Fibroblast of mammary gland (primary cell): ENCODE measurements around the gene TRPM7.
"Not testable (repeated sequence)": the region's sequence is repeated elsewhere in the genome, so short reads cannot be mapped to it uniquely, and the experiment has no call there.

Experiments used
- DNase-seq: peaks from one replicate; pipeline ENCODE4 v3.0.0-alpha.2; 2010; ENCODE audit warnings: low read depth
- H3K4me3 ChIP-seq: 2 replicates; pipeline ENCODE4 v1.5.1; 2011; ENCODE audit warnings: low read depth, mild to moderate bottlenecking, low read length, moderate library complexity; ENCODE audit not compliant: control insufficient read depth
- TF ChIP-seq, protein P1 (sequence below): conservative IDR thresholded peaks from 2 replicates; pipeline ENCODE4 v1.5.1; 2011; ENCODE audit warnings: low read depth, low read length, inconsistent platforms; ENCODE audit not compliant: control insufficient read depth, insufficient read depth

TRPM7 gene

DNA sequence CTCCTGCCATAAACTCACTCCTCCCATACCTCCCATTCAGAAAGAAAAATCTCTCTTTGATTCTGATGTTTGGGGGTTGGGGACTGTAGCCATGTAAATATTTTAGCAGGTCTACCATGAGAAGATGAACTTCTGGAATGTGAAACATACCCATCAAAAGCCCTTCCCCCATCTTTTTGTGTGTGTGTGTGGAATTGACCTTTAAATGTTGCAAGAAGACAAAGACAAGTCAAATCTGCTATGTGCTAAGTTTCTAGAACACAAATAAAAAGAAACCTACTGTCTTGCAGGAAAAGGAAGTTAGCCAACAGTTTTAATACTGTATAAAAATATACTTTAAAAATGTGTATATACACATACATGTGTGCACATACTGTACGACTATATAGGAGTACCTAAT lies 110.4 kb downstream of the TRPM7 start:
- TF ChIP-seq, protein P1, sequence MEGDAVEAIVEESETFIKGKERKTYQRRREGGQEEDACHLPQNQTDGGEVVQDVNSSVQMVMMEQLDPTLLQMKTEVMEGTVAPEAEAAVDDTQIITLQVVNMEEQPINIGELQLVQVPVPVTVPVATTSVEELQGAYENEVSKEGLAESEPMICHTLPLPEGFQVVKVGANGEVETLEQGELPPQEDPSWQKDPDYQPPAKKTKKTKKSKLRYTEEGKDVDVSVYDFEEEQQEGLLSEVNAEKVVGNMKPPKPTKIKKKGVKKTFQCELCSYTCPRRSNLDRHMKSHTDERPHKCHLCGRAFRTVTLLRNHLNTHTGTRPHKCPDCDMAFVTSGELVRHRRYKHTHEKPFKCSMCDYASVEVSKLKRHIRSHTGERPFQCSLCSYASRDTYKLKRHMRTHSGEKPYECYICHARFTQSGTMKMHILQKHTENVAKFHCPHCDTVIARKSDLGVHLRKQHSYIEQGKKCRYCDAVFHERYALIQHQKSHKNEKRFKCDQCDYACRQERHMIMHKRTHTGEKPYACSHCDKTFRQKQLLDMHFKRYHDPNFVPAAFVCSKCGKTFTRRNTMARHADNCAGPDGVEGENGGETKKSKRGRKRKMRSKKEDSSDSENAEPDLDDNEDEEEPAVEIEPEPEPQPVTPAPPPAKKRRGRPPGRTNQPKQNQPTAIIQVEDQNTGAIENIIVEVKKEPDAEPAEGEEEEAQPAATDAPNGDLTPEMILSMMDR, result no peak
- DNase-seq, result no peak
- no peak overlapping the region for H3K4me3 ChIP-seq

DNA sequence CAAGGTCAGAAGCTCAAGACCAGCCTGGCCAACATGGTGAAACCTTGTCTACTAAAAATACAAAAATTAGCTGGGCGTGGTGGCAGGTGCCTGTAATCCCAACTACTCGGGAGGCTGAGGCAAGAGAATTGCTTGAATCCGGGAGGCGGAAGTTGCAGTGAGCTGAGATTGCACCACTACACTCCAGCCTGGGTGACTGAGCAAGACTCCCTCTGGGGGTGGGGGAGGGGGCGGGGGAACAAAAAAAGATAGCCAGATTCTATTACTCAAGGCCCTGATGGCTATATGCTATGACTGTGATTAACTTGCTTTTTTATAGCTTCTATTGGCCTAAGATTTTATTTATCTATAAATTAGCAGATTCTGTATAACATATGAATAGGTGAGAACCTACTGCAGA lies 112.8 kb downstream of the TRPM7 start:
- H3K4me3 ChIP-seq, DNase-seq: not testable (repeated sequence)

DNA sequence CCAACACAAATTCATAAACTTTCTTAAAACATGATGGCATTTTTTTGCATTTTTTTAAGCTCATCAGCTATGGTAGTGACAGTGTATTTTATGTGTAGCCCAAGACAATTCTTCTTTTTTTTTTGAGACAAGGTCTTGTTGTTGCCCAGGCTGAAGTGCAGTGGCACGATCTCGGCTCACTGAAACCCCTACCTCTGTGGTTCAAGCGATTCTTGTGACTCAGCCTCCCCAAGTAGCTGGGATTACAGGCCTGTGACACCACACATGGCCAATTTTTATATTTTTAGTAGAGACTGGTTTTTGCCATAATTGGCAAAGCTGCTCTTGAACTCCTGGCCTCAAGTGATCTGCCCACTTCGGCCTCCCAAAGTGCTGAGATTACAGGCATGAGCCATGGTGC lies 122.8 kb downstream of the TRPM7 start:
- no peak for DNase-seq
- no peak overlapping the region for H3K4me3 ChIP-seq
- TF ChIP-seq, protein P1, result no peak

DNA sequence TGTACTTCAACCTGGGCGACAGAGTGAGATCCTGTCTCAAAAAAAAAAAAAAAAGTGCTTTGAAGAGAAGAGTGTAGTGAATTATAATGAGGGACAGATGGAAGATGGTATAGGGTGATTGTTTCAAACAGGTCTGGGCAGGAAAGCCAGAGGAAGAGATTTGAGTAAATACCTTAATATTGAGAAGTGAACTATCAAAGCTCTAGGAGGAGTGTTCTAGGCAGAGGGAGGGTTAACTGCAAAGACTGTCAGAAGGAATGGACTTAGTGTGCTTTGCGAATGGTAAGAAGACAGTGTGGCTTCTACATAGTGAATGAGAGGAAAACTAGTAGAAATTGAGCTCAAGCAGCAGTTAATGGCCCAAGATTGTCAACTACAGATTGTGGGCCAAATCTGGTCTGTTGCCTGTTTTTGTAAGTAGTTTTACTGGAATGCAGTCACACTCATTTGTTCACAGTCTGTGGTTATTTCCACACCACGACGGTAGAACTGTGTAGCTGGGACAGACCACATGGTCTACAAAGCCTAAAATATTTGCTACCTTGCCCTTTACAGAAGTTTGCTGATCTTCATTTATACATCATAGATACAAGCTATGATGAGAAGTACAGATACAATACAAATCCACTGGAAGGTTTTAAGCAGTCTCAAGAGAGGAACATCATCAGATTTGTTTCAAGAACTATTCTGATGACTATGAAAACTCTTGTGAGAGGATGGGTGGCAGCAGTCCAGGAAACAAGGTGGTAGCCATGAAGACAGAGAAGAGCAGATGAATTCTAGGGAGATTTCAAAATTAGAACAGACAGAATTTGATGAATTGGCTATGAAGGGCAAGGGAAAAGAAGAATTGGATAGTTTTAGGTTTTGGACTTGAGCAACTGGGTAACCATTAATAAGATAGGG lies 123.6 kb downstream of the TRPM7 start:
- H3K4me3 ChIP-seq, result no peak overlapping the region
- DNase-seq, result peak; percentile 17
- TF ChIP-seq, protein P1, result no peak

DNA sequence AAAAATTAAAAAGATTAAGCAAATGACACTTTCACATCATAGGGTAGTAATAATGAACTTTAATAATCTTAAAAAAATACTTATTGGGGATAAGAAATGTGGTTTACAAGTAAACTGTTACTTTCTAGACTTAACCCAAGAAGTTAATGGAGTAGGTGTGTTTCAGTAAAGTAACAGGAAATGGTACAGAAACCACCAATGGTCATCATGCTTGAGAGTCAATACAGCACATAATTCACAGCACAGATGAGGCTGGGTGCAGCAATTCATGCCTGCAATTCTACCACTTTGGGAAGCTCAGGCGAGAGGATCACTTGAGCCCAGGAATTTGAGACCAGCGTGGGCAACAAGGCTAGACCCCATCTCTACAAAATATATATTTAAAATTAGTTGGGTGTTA lies 128.6 kb downstream of the TRPM7 start:
- DNase-seq, result no peak
- TF ChIP-seq, protein P1, result no peak
- no peak overlapping the region for H3K4me3 ChIP-seq

DNA sequence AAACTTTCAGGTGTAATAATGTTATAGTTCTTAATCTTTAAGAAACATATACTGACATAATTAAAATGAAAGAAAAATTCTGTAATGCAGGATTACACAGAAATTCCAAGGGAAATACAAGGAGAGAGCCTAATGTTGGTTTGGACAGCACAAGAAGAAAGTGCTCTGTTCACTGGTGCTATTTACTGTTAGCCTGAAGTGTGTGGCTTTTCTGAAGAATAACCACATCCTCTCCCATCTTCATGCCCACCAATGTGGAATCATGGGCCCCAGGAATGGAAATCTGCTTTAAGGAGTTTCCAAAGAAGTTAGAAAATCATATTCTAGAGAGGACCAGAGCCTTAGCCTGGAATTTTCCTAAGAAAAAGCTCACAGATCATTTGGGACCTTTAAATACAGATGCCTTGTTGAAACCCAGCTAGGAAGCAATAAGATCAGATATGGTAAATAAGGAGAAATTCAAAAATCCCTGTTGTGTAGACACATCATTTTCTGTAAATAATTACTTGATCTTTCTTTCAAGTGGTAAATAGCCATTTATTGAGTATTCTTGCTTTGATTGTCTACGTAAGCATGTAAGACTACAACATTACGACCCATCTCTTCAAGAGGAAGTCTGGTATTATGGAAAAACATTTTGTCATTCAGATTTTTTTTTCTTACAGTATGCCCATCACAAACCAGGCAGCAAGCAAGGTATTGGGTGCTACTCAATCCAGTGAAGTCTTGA lies 129.8 kb downstream of the TRPM7 start:
- no peak overlapping the region for H3K4me3 ChIP-seq

More for the DNA sequence above, 129.8 kb downstream of the TRPM7 start:
- no peak for DNase-seq
- TF ChIP-seq, protein P1, result no peak
